Mucosa of descending colon (tissue), 3 donors: ENCODE results near the gene CPED1. TPM values are rescaled to one million over a fixed set of nuclear protein-coding genes. Genes with fewer than 3 reads are reported as not detected.

ENCODE experiments used
- ATAC-seq: fragments of 200-7000 bp; cut with Tn5 transposase; one replicate; pipeline ENCODE4 v1.9.1; 2020; ENCODE audit warnings: mild to moderate bottlenecking, moderate library complexity
- DNase-seq, 3 donors: peaks; one replicate each; pipeline ENCODE4 v3.0.0-alpha.2; 2020
- H3K36me3 ChIP-seq: fragments of 200-600 bp; one replicate; pipeline ENCODE4 v1.8.0; 2021; ENCODE audit warnings: low read depth, mild to moderate bottlenecking
- H3K4me1 ChIP-seq: fragments of 200-600 bp; one replicate; pipeline ENCODE4 v1.8.0; 2021; ENCODE audit warnings: low read depth, mild to moderate bottlenecking
- H3K4me3 ChIP-seq: fragments of 200-600 bp; one replicate; pipeline ENCODE4 v1.8.0; 2021; ENCODE audit warnings: mild to moderate bottlenecking
- H3K9me3 ChIP-seq: fragments of 200-600 bp; one replicate; pipeline ENCODE4 v1.8.0; 2021; ENCODE audit warnings: mild to moderate bottlenecking
- intact Hi-C, 2 donors: fragments of 100-400 bp; cut with DNase I in 1 of 2; cut with micrococcal nuclease in 1 of 2; formaldehyde crosslinking; loops; one replicate each; pipeline versions ENCODE4 v1.11.0 to v1.11.1; 2022; cut with DNase I, micrococcal nuclease
- total RNA-seq, 3 donors: library from RNA; stranded (reverse); fragmentation: NEBNext Ultra II Directional in 2 of 3; extraction: Animal tissue kit (Norgen Biotek cat#: 25700) in 2 of 3; gene quantifications; one replicate each; pipeline versions ENCODE4 v1.2.1 to v1.2.4, GENCODE V29; 2021 to 2023
- TF ChIP-seq, protein P1 (sequence below): fragments of 200-600 bp; IDR thresholded peaks from one replicate; pipeline ENCODE4 v1.8.0; 2022; ENCODE audit warnings: antibody characterized with exemption, mild to moderate bottlenecking
- donor health status: DM: no; HTN: no; CAD: no; lungs with moderate emphysema.
- donor health status: DM: no; HTN: no; CAD: no.
- donor health status: DM: no; HTN: yes; CAD: no.

The CPED1 gene
- total RNA-seq, 3 donors from 2014 or later, result 6.5 to 67.7 (median 8.8) TPM

DNA sequence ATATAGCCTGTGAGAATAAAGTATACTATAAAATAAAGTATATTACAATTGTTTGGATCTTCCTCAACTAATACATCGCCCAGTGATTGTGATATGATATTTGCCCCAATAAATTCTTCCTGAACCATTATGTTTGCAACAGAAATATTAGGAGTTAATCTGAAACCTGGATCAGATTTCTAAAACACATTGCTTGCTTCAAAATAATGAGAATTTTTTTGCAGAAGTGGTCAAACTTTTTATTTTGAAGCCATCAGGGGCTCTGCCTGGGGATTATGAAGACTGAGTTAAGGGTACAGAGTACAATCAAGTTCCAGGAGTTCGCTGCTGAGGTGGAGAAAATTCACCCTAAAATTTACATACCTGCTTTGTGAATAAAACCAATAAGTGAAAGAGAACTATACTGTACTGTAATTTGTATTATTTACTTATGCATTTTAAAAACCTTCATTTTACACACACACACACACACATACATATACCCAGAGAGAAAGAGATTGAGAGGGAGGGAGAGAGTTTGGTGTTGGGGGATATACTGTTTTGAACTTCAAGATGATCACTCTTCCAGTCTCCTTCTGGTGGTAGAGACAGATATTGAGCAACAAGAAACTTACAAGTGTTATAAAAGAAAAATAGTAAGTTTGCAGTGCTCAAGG, 91.9 kb downstream of the CPED1 start:
- TF ChIP-seq, protein P1, sequence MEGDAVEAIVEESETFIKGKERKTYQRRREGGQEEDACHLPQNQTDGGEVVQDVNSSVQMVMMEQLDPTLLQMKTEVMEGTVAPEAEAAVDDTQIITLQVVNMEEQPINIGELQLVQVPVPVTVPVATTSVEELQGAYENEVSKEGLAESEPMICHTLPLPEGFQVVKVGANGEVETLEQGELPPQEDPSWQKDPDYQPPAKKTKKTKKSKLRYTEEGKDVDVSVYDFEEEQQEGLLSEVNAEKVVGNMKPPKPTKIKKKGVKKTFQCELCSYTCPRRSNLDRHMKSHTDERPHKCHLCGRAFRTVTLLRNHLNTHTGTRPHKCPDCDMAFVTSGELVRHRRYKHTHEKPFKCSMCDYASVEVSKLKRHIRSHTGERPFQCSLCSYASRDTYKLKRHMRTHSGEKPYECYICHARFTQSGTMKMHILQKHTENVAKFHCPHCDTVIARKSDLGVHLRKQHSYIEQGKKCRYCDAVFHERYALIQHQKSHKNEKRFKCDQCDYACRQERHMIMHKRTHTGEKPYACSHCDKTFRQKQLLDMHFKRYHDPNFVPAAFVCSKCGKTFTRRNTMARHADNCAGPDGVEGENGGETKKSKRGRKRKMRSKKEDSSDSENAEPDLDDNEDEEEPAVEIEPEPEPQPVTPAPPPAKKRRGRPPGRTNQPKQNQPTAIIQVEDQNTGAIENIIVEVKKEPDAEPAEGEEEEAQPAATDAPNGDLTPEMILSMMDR, result no peak
- no peaks in the 10 kb centered on the region for H3K36me3 ChIP-seq
- intact Hi-C loops, result loop anchor here in 1 of 2 donors (10.0 kb wide), 1 partner anchor 276 kb away; no protein-coding TSS in a partner anchor
- no peaks in the 10 kb centered on the region for H3K9me3 ChIP-seq
- no peaks in the 10 kb centered on the region for H3K4me1 ChIP-seq
- DNase-seq (no peak), ATAC-seq (no peak)
- no peak overlapping the region for H3K4me3 ChIP-seq

DNA sequence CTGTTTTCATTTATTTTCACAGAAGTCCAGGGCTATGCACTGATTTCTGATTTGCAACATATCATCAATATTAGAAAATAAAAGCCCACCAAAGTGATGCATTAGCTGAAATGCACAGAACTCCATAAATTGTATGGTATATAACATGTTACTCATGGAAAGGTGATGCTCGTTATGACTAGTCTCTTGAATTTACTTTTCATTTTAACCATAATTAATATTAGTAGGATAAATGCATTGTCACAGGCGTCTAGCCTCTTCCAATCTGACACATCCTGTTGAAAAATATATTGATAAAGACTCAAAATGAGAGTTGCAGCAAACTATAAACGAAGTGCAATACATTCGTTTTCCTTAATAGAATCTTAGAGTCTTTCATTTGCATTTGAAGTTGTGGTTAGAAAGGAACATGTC, 92.4 kb downstream of the CPED1 start:
- TF ChIP-seq, protein P1, result no peak
- H3K4me3 ChIP-seq, result no peak overlapping the region
- no peaks in the 10 kb centered on the region for H3K4me1 ChIP-seq
- ATAC-seq (no peak), DNase-seq (no peak)
- intact Hi-C loops, result loop anchor here in 1 of 2 donors (1.0 to 10.0 kb wide), 2 partner anchors 94 to 276 kb away; no protein-coding TSS in a partner anchor
- no peaks in the 10 kb centered on the region for H3K9me3 ChIP-seq
- H3K36me3 ChIP-seq, result no peaks in the 10 kb centered on the region

DNA sequence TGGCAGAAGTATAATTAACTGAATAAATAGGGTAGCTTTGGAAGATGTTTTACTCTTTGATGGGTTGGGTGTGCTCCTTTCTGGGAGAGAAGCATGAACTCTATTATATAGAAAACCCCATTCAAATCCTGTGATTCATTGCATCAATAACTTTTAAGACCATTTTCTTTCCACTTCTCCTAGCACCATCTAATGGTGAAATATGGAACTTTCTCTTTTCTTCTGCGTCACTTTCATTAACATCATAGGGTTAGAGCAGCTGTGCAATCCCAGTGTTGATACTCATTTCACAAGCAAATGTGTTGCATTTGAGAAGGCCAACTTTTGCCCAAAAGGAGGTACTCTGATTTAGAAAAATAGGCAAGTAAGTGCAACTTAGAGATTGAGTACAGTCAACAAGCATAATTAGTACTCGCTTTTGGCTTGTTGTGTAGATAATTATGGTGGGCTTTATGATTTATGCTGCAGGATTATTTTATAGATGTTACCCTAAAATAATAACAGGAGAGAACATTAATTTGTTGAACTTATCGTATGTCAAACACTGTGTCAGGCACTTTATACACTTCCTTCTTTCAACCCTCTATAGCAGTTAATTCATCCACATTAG, 92.9 kb downstream of the CPED1 start:
- TF ChIP-seq, protein P1, result no peak
- intact Hi-C loops, result loop anchor here in 1 of 2 donors (1.0 to 10.0 kb wide), 2 partner anchors 94 to 277 kb away; no protein-coding TSS in a partner anchor
- Histone ChIP-seq H3K4me3 (no peak overlapping the region), H3K4me1 (no peaks in the 10 kb centered on the region), H3K9me3 (no peaks in the 10 kb centered on the region), H3K36me3 (no peaks in the 10 kb centered on the region)
- DNase-seq (peak in 1 of 3 donors; percentile 14), ATAC-seq (peak; percentile 68)

DNA sequence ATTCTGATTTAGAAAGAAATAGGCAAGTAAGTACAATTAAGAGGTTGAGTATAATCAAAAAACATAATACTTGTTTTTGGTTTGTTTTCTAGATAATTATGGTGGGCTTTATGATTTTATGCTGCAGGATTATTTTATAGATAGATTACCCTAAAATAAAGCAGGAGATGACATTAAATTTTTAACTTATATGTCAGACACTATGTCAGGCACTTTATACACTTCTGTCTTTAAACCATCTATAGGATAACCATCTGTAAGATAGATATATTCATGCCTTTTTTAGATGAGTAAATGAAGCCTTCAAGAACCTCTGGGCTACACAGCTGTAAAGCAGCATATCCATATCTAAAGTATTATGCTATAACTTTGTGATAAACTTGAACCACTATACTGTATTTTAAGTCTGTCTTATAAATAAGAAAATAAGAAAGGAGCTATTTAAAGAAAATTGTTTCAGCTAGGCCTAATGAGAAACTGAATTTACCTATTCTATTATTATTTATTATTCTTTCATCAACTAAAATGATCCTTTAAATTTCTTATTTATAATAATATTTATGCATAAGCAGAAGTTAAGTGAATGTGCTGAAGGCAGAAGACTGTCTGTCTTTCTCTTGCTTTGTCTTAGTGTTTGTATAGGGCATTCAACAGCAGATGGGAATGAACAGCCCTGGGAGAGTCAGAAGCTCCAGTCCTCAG, 94.0 kb downstream of the CPED1 start:
- intact Hi-C loops, result loop anchor here in 1 of 2 donors (10.0 kb wide), 1 partner anchor 278 kb away; no protein-coding TSS in a partner anchor

DNA sequence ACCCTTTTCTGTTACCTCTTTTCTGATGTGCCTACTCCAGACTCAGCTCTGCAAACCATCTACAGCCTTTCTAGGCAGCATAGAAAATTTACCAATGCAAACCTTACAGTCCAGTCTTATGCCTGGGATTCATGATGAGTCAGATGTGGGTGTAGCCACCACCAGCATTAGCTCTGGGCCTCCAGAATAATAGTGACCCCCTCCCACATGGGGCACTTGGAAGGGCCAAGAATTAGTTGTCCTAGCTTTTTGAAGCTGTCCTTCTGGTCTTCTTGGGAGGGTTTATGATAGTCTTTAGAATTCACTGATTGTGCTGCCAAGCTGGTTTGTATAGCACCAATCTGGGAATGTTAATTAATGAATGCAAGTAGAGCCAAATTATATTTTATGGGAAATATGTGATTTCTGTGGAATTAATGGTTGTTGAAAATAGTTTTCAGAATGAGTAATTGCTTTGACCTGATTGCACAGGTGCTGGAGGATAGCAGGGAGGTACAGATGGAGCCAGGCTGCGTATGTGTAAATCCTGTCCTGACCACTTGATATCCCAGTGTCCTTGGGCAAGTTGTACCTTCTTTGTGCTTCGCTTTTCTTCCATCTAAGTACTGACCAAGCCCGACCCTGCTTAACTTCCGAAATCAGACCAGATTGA, 94.8 kb downstream of the CPED1 start:
- ATAC-seq, result no peak
- Histone ChIP-seq H3K36me3 (no peaks in the 10 kb centered on the region), H3K4me1 (no peaks in the 10 kb centered on the region), H3K4me3 (no peak overlapping the region), H3K9me3 (no peaks in the 10 kb centered on the region)
- TF ChIP-seq, protein P1, result no peak
- intact Hi-C loops, result loop anchor here in 1 of 2 donors (10.0 kb wide), 1 partner anchor 278 kb away; no protein-coding TSS in a partner anchor
- no peak for DNase-seq

More for the DNA sequence above, 94.0 kb downstream of the CPED1 start:
- Histone ChIP-seq H3K4me1 (no peaks in the 10 kb centered on the region), H3K9me3 (no peaks in the 10 kb centered on the region), H3K4me3 (no peak overlapping the region), H3K36me3 (no peaks in the 10 kb centered on the region)
- ATAC-seq (no peak), DNase-seq (no peak)
- TF ChIP-seq, protein P1, result no peak
